HUES6 (cell line): ENCODE results near the gene UBE2R2.
"Not testable (repeated sequence)": the region's sequence is repeated elsewhere in the genome, so short reads cannot be mapped to it uniquely, and the experiment has no call there.

ENCODE experiments used
- H3K27ac ChIP-seq: 2 replicates; pipeline ENCODE4 v1.7.0; 2013; ENCODE audit warnings: low read depth, mild to moderate bottlenecking, low read length, inconsistent platforms
- H3K27me3 ChIP-seq: 2 replicates; pipeline ENCODE4 v1.6.1; 2013; ENCODE audit warnings: low read length; ENCODE audit not compliant: control insufficient read depth, insufficient read depth
- H3K36me3 ChIP-seq: 2 replicates; pipeline ENCODE4 v1.6.1; 2013; ENCODE audit warnings: low read length; ENCODE audit not compliant: control insufficient read depth, insufficient read depth
- H3K4me1 ChIP-seq: 2 replicates; pipeline ENCODE4 v1.6.1; 2013; ENCODE audit warnings: low read length; ENCODE audit not compliant: control insufficient read depth, insufficient read depth
- H3K4me3 ChIP-seq: 2 replicates; pipeline ENCODE4 v1.5.1; 2013; ENCODE audit warnings: low read depth, low read length
- H3K9ac ChIP-seq: one replicate; pipeline ENCODE4 v1.6.1; 2013; ENCODE audit warnings: mild to moderate bottlenecking, low read length
- H3K9me3 ChIP-seq: 2 replicates; pipeline ENCODE4 v1.6.1; 2013; ENCODE audit warnings: low read depth, low read length; ENCODE audit not compliant: control insufficient read depth, insufficient read depth

The UBE2R2 gene

DNA sequence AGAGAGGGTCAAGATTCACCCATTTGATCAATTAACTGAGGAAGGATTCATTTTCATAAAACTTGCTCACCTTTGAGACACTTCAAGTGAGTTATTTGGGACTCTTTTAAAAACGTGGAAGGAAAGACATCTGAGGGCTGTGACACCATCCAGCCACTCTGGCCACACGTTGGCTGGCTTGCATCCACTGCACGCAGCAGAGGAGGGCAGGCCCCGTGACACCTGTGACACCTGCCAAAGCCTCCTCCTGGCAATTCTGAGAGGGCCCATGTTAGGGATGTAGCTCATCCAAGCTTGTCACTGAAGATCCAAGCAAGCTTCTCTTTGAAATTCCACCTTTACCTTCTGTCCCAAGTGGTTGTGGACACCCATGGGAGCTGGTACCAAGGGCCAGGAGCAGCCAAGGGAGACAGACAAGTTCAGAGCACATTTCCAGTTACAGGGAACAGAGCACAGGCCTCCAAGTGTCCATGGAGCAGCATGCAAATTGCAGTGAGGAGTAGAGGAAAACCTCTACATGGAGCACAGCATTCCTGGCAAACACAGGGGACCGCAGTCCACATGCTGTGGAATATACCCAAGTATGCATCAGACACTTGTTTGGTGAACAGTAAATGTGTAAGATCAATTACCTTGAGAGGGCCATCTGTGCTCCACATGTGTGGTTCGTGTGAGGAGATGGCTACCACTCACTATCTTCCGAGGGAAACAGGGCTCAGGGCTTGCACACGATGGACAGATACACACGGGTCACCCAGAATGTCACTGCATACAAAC is 16.8 kb upstream of the UBE2R2 start:
- peaks cover 16% of the 10 kb centered on the region for H3K4me1 ChIP-seq
- no peak overlapping the region for H3K9ac ChIP-seq
- no peaks in the 10 kb centered on the region for H3K36me3 ChIP-seq
- H3K9me3 ChIP-seq, result no peaks in the 10 kb centered on the region
- no peaks in the 10 kb centered on the region for H3K27me3 ChIP-seq
- H3K27ac ChIP-seq, result no peak overlapping the region
- no peak overlapping the region for H3K4me3 ChIP-seq

DNA sequence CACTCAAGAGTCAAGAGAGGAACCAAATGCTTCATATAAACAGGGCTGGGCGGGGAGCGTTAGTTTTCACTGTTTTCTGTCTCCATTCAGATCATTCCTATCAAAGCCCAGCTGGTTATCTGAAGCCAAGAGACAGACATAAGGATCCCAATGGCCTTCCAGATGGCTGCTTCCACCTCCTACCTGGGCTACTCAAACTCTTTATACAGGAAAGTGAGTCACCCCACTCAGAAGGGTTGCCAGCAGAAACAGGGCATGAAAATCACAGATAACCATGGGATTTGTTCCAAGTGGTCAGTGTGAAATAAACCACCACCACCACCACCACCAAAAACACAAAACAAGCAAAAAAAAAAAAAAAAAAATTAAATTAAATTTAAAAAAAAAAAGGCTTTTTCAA is 16.1 kb upstream of the UBE2R2 start:
- Histone ChIP-seq H3K9ac (no peak overlapping the region), H3K4me3 (no peak overlapping the region), H3K4me1 (peaks cover 15% of the 10 kb centered on the region), H3K36me3 (no peaks in the 10 kb centered on the region), H3K27ac (no peak overlapping the region), H3K9me3 (no peaks in the 10 kb centered on the region), H3K27me3 (no peaks in the 10 kb centered on the region)

DNA sequence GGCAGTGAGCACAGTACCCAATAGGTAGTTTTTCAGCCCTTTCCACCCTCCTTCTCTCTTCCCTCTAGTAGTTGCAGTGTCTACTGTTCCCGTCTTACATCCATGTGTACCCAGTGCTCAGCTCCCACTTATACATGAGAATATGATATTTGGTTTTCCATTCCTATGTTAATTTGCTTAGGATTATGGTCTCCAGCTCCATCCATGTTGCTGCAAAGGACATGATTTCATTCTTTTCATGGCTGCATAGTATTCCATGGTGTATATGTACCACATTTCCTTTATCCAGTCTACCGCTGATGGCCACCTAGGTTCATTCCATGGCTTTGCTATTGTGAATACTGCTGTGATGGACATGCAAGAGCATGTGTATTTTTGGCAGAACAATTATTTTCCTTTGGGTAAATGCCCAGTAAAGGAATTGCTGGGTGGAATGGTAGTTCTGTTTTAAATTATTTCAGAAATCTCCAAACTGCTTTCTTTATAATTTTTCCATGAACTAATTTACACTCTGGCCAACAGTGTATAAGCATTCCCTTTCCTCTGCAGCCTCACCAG is 14.9 kb upstream of the UBE2R2 start:
- not testable (repeated sequence) for H3K9me3 ChIP-seq, H3K27ac ChIP-seq, H3K9ac ChIP-seq, H3K27me3 ChIP-seq, H3K36me3 ChIP-seq, H3K4me3 ChIP-seq, H3K4me1 ChIP-seq

DNA sequence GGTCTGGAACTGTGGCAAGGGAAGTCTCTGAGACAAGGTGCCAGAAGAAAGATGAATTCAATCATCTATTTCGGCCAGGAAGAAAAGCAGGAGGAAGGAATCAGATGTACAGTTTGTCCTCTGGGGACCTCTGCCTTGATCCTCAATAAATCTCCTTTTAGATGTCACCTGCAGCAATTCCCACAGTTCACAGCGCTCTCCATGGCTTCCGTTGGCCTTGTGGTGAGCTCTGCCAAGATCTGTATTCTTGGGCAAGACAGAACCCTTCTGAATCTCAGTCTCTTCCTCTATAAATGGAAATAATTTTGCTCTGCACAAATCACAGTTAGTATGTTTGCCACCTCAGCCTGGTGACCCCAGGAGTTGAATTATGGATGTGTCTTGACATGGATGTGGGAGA is 12.8 kb upstream of the UBE2R2 start:
- not testable (repeated sequence) for H3K4me3 ChIP-seq, H3K36me3 ChIP-seq, H3K4me1 ChIP-seq, H3K9ac ChIP-seq, H3K27ac ChIP-seq, H3K27me3 ChIP-seq, H3K9me3 ChIP-seq

DNA sequence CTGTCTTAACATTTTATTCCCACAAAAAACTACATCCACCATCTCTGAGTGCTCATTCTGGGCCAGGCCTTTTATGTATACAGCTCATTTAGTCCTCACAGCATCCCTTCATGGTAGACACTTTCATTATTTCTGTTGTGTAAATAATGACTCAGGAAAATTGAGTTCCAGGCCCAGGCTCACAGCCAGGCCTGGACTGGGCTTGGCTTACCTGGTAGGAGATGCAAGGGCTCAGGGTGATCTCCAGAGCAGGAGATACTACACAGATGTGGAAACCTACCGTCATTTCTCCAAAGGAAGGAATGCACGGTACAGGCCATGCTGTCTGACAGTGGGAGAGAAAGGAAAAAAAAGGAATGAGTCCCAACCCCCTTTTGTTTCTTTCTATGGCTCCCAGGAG is 9.8 kb upstream of the UBE2R2 start:
- H3K27me3 ChIP-seq, H3K36me3 ChIP-seq, H3K27ac ChIP-seq, H3K4me1 ChIP-seq, H3K9ac ChIP-seq, H3K9me3 ChIP-seq, H3K4me3 ChIP-seq: not testable (repeated sequence)

DNA sequence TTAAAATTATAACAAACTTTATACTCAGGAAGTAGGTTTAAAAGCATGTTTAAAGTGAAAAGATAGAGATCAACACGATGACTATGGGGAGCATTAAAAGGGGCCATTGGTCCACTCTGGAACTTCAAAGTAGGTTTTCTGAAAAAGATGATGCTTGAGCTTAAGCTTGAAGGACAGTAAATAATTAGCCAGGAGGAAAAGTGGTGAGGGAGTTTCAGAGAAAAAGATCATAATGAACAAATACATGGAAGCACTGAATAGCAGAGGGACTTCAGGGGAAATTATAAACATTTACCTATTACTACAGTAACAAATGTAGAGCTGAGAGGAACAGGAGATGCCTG is 8.0 kb upstream of the UBE2R2 start:
- not testable (repeated sequence) for H3K27me3 ChIP-seq, H3K4me1 ChIP-seq, H3K9me3 ChIP-seq, H3K27ac ChIP-seq, H3K9ac ChIP-seq, H3K36me3 ChIP-seq, H3K4me3 ChIP-seq

DNA sequence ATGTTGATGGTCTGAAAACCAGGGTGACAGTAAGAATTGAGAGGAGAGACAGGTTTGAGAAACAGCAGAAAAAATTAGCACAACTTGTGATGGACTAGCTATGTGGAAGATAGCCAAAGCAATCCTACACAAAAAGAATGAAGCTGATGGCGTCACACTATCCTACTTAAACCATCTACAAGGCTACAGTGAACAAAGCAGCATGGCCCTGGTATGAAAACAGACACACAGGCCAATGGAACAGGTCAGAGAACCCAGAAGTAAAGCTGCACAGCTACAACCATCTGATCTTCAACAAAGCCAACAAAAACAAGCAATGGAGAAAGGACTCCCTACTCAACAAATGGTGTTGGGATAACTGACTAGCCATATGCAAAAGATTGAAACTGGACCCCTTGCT is 7.5 kb upstream of the UBE2R2 start:
- Histone ChIP-seq H3K27me3 (no peaks in the 10 kb centered on the region), H3K4me3 (no peak overlapping the region), H3K9ac (no peak overlapping the region), H3K9me3 (no peaks in the 10 kb centered on the region), H3K4me1 (peaks cover 4% of the 10 kb centered on the region), H3K27ac (no peak overlapping the region), H3K36me3 (no peaks in the 10 kb centered on the region)

DNA sequence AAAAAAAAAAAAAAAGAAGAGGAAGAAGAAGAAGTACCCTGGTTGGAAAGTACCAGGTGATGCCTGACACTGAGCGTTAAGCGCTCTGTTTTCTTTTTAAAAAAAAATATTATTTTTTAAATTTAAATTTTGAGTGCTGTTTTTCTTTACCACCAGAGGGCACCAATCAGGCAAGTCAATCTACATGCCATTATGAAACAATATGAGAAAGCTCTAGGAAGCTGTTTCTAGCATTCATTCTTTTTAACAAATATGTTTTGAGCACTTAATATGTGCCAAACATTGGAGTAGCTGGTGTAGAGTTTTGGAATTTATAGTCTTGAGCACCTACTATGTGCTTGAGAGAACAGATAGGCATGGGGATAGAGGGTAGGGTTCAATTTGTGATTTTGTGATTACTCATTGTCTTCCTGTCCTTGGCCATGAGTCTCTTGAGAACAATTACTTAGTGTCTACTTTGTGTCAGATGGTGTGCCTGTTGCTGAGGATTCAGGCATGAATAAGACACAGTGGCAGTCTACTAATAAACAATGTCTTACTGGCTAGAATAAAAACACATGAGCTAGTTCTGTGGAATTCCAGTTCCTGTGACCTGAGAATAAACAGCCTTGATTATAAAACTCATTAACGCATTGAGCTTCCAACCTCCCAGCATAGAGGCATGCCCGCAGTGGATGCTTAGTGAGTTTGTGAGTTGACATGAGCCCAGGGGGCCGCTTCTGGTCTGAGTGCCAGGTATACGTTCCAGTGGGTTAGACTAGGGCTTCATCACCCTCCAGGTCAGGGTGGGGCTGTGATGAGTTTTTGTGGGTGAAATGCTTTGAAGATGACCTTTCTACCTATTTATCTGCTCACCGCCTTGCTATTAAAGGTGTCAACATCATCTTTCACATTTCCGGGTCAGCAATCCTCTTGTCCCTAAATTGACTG is 3.0 kb upstream of the UBE2R2 start:
- no peak overlapping the region for H3K9ac ChIP-seq
- peaks cover 10% of the 10 kb centered on the region for H3K4me1 ChIP-seq
- H3K27ac ChIP-seq, result no peak overlapping the region
- H3K36me3 ChIP-seq, result no peaks in the 10 kb centered on the region
- H3K4me3 ChIP-seq, result no peak overlapping the region
- H3K9me3 ChIP-seq, result no peaks in the 10 kb centered on the region
- H3K27me3 ChIP-seq, result no peaks in the 10 kb centered on the region

DNA sequence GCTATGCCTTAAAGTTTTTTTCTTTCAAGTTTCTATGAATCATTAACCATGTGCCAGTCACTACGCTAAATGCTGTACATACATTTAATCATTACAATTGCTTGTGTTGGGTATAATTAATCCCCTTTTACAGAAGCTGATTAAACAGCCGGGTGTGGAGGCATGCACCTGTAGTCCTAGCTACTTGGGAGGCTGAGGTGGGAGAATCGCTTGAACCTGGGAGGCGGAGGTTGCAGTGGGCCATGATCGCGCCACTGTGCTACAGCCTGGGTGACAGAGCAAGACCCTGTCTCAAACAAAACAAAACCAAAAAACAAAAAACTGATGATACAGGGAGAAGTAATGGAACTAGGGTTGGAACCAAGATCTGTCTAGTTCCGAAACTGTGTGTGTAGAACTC is 1.2 kb upstream of the UBE2R2 start:
- H3K4me3 ChIP-seq, result peak overlapping the region; percentile 98
- no peak overlapping the region for H3K27ac ChIP-seq
- H3K36me3 ChIP-seq, result no peaks in the 10 kb centered on the region
- H3K9ac ChIP-seq, result no peak overlapping the region
- no peaks in the 10 kb centered on the region for H3K9me3 ChIP-seq
- peaks cover 19% of the 10 kb centered on the region for H3K4me1 ChIP-seq
- H3K27me3 ChIP-seq, result no peaks in the 10 kb centered on the region

DNA sequence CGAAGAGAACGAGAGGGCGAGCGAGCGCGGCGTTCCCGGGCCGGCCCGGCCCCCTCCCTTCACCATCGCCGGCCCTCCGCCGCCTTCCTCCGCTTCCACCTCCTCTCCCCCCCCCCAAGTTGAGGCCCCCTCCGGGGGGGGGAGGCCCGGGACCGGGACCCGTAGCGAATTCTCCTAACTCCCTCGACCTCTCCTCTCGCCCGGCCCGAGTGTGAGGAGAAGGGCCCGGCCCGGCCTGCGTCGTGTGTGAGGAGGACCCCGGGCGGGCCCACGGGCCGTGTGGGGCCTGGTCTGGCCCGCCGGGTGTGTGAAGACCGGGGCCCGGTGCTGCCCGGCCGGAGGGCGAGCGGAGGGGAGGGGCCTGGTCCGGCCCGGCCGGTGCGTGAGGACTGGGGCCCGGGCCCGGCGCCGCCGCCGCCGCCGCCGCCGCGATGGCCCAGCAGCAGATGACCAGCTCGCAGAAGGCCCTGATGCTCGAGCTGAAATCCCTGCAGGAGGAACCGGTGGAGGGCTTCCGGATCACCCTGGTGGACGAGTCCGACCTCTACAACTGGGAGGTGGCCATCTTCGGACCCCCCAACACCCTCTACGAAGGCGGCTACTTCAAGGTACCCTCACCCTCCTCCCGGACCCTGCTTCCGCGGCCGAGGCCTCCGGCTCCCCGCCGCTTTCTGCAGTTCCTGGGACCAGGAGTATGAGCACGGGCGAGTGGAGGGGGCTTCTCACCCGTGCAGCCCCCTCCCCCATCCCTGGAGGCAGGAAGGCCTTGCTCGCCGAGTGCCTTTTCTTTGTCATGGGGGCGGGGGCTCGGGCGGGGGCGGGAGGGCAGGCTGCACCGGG is 587 bp downstream of the UBE2R2 start:
- Histone ChIP-seq H3K4me1 (peaks cover 19% of the 10 kb centered on the region), H3K27ac (peak overlapping the region; percentile 98), H3K4me3 (peak overlapping the region; percentile 98), H3K36me3 (no peaks in the 10 kb centered on the region), H3K9me3 (no peaks in the 10 kb centered on the region), H3K9ac (peak overlapping the region; percentile 99), H3K27me3 (no peaks in the 10 kb centered on the region)
